DOHH2 (cell line): Measurements from ENCODE around the gene CSRNP2.

Source experiments
- H3F3A ChIP-seq: fragments of 200-600 bp; sonication (generic), shearing (Covaris generic); 2 replicates; pipeline ENCODE4 v1.6.0; 2016; ENCODE audit warnings: antibody characterized with exemption, mild to moderate bottlenecking; ENCODE audit not compliant: control insufficient read depth, insufficient read depth
- H3K27ac ChIP-seq: fragments of 200-600 bp; sonication (generic); 2 replicates; pipeline ENCODE4 v1.5.1; 2014; ENCODE audit warnings: low read depth, mild to moderate bottlenecking, low read length, moderate library complexity
- H3K27me3 ChIP-seq: fragments of 200-600 bp; sonication (generic); 2 replicates; pipeline ENCODE4 v1.6.1; 2014; ENCODE audit warnings: mild to moderate bottlenecking, low read length, mixed read lengths; ENCODE audit not compliant: control insufficient read depth
- H3K36me3 ChIP-seq: fragments of 200-600 bp; sonication (generic); 2 replicates; pipeline ENCODE4 v1.6.1; 2014; ENCODE audit warnings: mild to moderate bottlenecking, low read length, moderate library complexity, mixed read lengths; ENCODE audit not compliant: control insufficient read depth
- H3K4me1 ChIP-seq: fragments of 200-600 bp; sonication (generic); 2 replicates; pipeline ENCODE4 v1.6.1; 2014; ENCODE audit warnings: mild to moderate bottlenecking, low read length, mixed read lengths; ENCODE audit not compliant: control insufficient read depth
- H3K4me2 ChIP-seq: fragments of 200-600 bp; sonication (generic); 2 replicates; pipeline ENCODE4 v1.6.0; 2014; ENCODE audit warnings: mild to moderate bottlenecking, low read length, moderate library complexity
- H3K4me3 ChIP-seq: fragments of 200-600 bp; sonication (generic); 2 replicates; pipeline ENCODE4 v1.5.1; 2014; ENCODE audit warnings: mild to moderate bottlenecking, low read length, mixed read lengths
- H3K79me2 ChIP-seq: fragments of 200-600 bp; sonication (generic); 2 replicates; pipeline ENCODE4 v1.6.1; 2014; ENCODE audit warnings: mild to moderate bottlenecking, low read length, mixed read lengths; ENCODE audit not compliant: control insufficient read depth
- H3K9me2 ChIP-seq: fragments of 200-600 bp; sonication (generic); replicated peaks from 2 replicates; pipeline ENCODE4 v1.6.1; 2014; ENCODE audit warnings: mild to moderate bottlenecking, low read length, mixed read lengths; ENCODE audit not compliant: control insufficient read depth
- H3K9me3 ChIP-seq: fragments of 200-600 bp; sonication (generic); 2 replicates; pipeline ENCODE4 v1.6.1; 2014; ENCODE audit warnings: antibody characterized with exemption, low read length, mixed read lengths; ENCODE audit not compliant: control insufficient read depth, insufficient read depth
- H4K20me1 ChIP-seq: fragments of 200-600 bp; sonication (generic); 2 replicates; pipeline ENCODE4 v1.6.0; 2014; ENCODE audit warnings: low read depth, mild to moderate bottlenecking, antibody characterized with exemption, low read length, moderate library complexity; ENCODE audit not compliant: control insufficient read depth, insufficient read depth
- CTCF ChIP-seq: fragments of 200-600 bp; sonication (generic); IDR thresholded peaks from one replicate; pipeline ENCODE4 v1.5.1; 2014; ENCODE audit warnings: antibody characterized with exemption, mild to moderate bottlenecking, low read depth, low read length; ENCODE audit not compliant: poor library complexity, severe bottlenecking
- EZH2phosphoT487 ChIP-seq: fragments of 200-600 bp; sonication (generic); IDR thresholded peaks from 2 replicates; pipeline ENCODE4 v1.6.1; 2017; ENCODE audit warnings: borderline replicate concordance, mild to moderate bottlenecking, antibody characterized with exemption, low read length, moderate library complexity, mixed read lengths

Gene CSRNP2

GRCh38 chr12:51108136-51108535 is 24.7 kb upstream of the CSRNP2 start:
- H3K4me1 ChIP-seq = no peaks in the 10 kb centered on the region
- no peaks in the 10 kb centered on the region for H3K9me2 ChIP-seq
- H3K4me3 ChIP-seq = no peak overlapping the region
- no peak for TF ChIP-seq EZH2phosphoT487
- TF ChIP-seq CTCF = no peak
- H3F3A ChIP-seq = no peaks in the 10 kb centered on the region
- no peaks in the 10 kb centered on the region for H3K9me3 ChIP-seq
- H3K27me3 ChIP-seq = no peaks in the 10 kb centered on the region
- H4K20me1 ChIP-seq = no peaks in the 10 kb centered on the region
- peaks cover 24% of the 10 kb centered on the region for H3K36me3 ChIP-seq
- no peak overlapping the region for H3K27ac ChIP-seq
- no peaks in the 10 kb centered on the region for H3K79me2 ChIP-seq
- no peak overlapping the region for H3K4me2 ChIP-seq

- Histone ChIP-seq H3K9me3 (no peaks in the 10 kb centered on the region), H3K4me1 (no peaks in the 10 kb centered on the region), H3K4me3 (no peak overlapping the region), H3K27me3 (no peaks in the 10 kb centered on the region), H3K4me2 (no peak overlapping the region), H3K36me3 (peaks cover 32% of the 10 kb centered on the region), H3K79me2 (no peaks in the 10 kb centered on the region), H4K20me1 (no peaks in the 10 kb centered on the region), H3F3A (no peaks in the 10 kb centered on the region), H3K27ac (no peak overlapping the region), H3K9me2 (no peaks in the 10 kb centered on the region)
- TF ChIP-seq CTCF = no peak
- TF ChIP-seq EZH2phosphoT487 = no peak
Observed at GRCh38 chr12:51103977-51104376, 20.6 kb upstream of the CSRNP2 start.

- Histone ChIP-seq H3K9me2 (no peaks in the 10 kb centered on the region), H3F3A (no peaks in the 10 kb centered on the region), H3K4me3 (no peak overlapping the region), H3K27me3 (no peaks in the 10 kb centered on the region), H4K20me1 (no peaks in the 10 kb centered on the region), H3K9me3 (no peaks in the 10 kb centered on the region), H3K36me3 (peaks cover 28% of the 10 kb centered on the region), H3K4me2 (no peak overlapping the region), H3K27ac (no peak overlapping the region), H3K4me1 (no peaks in the 10 kb centered on the region), H3K79me2 (no peaks in the 10 kb centered on the region)
- TF ChIP-seq EZH2phosphoT487 = no peak
- TF ChIP-seq CTCF = no peak
Observed at GRCh38 chr12:51098611-51099010, 15.2 kb upstream of the CSRNP2 start.

GRCh38 chr12:51090705-51091229 is 7.4 kb upstream of the CSRNP2 start:
- Histone ChIP-seq H3K4me3 (no peak overlapping the region), H3K79me2 (no peaks in the 10 kb centered on the region), H3K4me2 (no peak overlapping the region), H3K27ac (no peak overlapping the region), H3K4me1 (no peaks in the 10 kb centered on the region), H3K27me3 (no peaks in the 10 kb centered on the region), H3K9me3 (no peaks in the 10 kb centered on the region), H3K9me2 (no peaks in the 10 kb centered on the region), H3K36me3 (peaks cover 4% of the 10 kb centered on the region; the same call in 1 of the 2 replicates), H3F3A (no peaks in the 10 kb centered on the region), H4K20me1 (no peaks in the 10 kb centered on the region)
- TF ChIP-seq CTCF (no peak), EZH2phosphoT487 (no peak)
